Parathyroid adenoma (tissue), 2 donors: ENCODE measurements around the gene GAN.

Experiments used
- H2AFZ ChIP-seq: fragments of 300-600 bp; sonication (generic); one replicate; pipeline ENCODE4 v1.7.0; 2017; ENCODE audit warnings: antibody characterized with exemption, mild to moderate bottlenecking
- H3K27ac ChIP-seq: fragments of 300-600 bp; sonication (generic); one replicate; pipeline ENCODE4 v1.7.0; 2017
- H3K27me3 ChIP-seq: fragments of 300-600 bp; sonication (generic); one replicate; pipeline ENCODE4 v1.7.0; 2017; ENCODE audit warnings: low read length; ENCODE audit not compliant: control insufficient read depth, insufficient read depth
- H3K36me3 ChIP-seq: fragments of 300-600 bp; sonication (generic); one replicate; pipeline ENCODE4 v1.7.0; 2017; ENCODE audit warnings: low read length; ENCODE audit not compliant: control insufficient read depth, insufficient read depth
- H3K4me1 ChIP-seq: fragments of 300-600 bp; sonication (generic); one replicate; pipeline ENCODE4 v1.7.0; 2017; ENCODE audit warnings: control low read depth
- H3K4me2 ChIP-seq: fragments of 300-600 bp; sonication (generic); one replicate; pipeline ENCODE4 v1.7.0; 2017; ENCODE audit warnings: low read length
- H3K4me3 ChIP-seq: fragments of 300-600 bp; sonication (generic); one replicate; pipeline ENCODE4 v1.7.0; 2017; ENCODE audit warnings: low read depth, low read length
- H3K79me2 ChIP-seq: fragments of 300-600 bp; sonication (generic); one replicate; pipeline ENCODE4 v1.7.0; 2017; ENCODE audit warnings: control low read depth
- H3K9ac ChIP-seq: fragments of 300-600 bp; sonication (generic); one replicate; pipeline ENCODE4 v1.7.0; 2017; ENCODE audit warnings: mild to moderate bottlenecking
- H3K9me3 ChIP-seq: fragments of 300-600 bp; sonication (generic); one replicate; pipeline ENCODE4 v1.7.0; 2017; ENCODE audit warnings: low read length; ENCODE audit not compliant: control insufficient read depth
- TF ChIP-seq, protein P1 (sequence below): fragments of 300-600 bp; sonication (generic); IDR thresholded peaks from one replicate; pipeline ENCODE4 v1.7.0; 2017; ENCODE audit warnings: antibody characterized with exemption, mild to moderate bottlenecking
- donor health status: primary hyperparathyroidism.

The GAN gene

DNA sequence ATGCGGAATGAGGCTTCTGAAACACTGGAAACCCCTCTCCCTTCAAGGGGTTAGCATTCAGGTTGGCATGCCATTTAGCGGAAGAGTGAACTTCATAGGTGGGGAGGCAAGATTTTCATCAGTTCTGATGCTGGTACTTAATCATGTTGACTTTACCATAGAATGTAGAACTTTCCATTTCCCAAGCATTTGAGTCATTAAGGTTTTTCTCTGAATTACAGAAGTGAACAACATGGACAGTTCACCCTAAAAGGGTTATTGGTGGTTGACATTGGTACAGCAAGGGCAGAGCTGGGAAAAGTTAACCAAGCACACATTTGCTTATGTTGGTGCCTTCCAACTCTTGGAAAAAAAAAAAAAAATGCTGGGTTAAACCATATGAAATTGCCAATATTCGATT is 39.1 kb downstream of the GAN start:
- Histone ChIP-seq H3K27me3 (no peaks in the 10 kb centered on the region), H3K36me3 (no peaks in the 10 kb centered on the region), H3K27ac (no peak overlapping the region), H3K4me2 (no peak overlapping the region), H3K4me1 (no peaks in the 10 kb centered on the region), H3K79me2 (no peaks in the 10 kb centered on the region), H2AFZ (no peak overlapping the region), H3K9ac (no peak overlapping the region), H3K9me3 (no peaks in the 10 kb centered on the region), H3K4me3 (no peak overlapping the region)
- TF ChIP-seq, protein P1, sequence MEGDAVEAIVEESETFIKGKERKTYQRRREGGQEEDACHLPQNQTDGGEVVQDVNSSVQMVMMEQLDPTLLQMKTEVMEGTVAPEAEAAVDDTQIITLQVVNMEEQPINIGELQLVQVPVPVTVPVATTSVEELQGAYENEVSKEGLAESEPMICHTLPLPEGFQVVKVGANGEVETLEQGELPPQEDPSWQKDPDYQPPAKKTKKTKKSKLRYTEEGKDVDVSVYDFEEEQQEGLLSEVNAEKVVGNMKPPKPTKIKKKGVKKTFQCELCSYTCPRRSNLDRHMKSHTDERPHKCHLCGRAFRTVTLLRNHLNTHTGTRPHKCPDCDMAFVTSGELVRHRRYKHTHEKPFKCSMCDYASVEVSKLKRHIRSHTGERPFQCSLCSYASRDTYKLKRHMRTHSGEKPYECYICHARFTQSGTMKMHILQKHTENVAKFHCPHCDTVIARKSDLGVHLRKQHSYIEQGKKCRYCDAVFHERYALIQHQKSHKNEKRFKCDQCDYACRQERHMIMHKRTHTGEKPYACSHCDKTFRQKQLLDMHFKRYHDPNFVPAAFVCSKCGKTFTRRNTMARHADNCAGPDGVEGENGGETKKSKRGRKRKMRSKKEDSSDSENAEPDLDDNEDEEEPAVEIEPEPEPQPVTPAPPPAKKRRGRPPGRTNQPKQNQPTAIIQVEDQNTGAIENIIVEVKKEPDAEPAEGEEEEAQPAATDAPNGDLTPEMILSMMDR: no peak

GRCh38 chr16:81357711-81358260 is 43.0 kb downstream of the GAN start:
- Histone ChIP-seq H3K4me2 (no peak overlapping the region), H3K27me3 (no peaks in the 10 kb centered on the region), H3K9ac (no peak overlapping the region), H3K4me1 (no peaks in the 10 kb centered on the region), H3K9me3 (no peaks in the 10 kb centered on the region), H3K36me3 (no peaks in the 10 kb centered on the region), H3K4me3 (no peak overlapping the region), H3K79me2 (no peaks in the 10 kb centered on the region), H3K27ac (no peak overlapping the region), H2AFZ (no peak overlapping the region)
- TF ChIP-seq, protein P1: no peak

DNA sequence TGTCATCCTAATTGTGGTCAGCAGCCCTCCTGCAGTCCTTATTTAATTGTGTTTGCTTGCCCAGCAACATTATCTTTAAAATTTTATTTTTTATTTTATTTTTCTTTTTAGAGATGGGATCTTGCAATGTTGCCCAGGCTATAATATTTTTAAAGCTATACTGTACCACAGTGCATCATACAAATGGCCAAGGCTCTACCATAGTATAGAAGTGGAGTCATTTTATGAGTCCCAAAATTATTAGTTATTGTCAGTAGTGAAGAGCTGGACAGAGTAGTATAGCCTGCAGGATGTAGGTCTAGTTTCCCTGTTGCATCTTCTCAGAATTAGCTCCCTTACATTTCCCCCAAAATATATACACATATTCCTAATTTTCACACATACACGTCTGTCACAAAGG is 44.1 kb downstream of the GAN start:
- H3K27ac ChIP-seq: no peak overlapping the region
- TF ChIP-seq, protein P1: no peak
- no peak overlapping the region for H3K9ac ChIP-seq
- H3K9me3 ChIP-seq: no peaks in the 10 kb centered on the region
- H3K4me1 ChIP-seq: no peaks in the 10 kb centered on the region
- H3K4me2 ChIP-seq: no peak overlapping the region
- H3K36me3 ChIP-seq: no peaks in the 10 kb centered on the region
- no peak overlapping the region for H3K4me3 ChIP-seq
- no peaks in the 10 kb centered on the region for H3K79me2 ChIP-seq
- H2AFZ ChIP-seq: no peak overlapping the region
- no peaks in the 10 kb centered on the region for H3K27me3 ChIP-seq

DNA sequence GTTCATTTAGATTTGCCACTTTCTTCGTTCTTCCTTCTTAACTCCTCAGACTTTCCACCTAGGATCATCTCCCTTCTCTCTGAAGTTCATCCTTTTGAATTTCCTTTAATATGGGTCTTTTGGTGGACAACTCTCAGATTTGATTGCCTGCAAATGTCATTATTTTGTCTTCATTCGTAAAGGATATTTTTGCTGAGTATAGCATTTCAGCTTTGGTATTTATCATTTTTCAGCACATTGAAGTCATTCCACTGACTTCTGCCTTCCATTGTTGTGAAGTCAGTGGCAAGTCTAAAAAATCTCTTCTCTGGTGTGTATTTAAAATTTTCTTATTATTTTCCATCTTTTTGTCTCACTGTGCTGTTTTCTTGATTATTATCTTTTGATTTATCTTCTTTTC is 45.4 kb downstream of the GAN start:
- Histone ChIP-seq H3K4me1 (no peaks in the 10 kb centered on the region), H3K27ac (no peak overlapping the region), H3K9ac (no peak overlapping the region), H3K79me2 (no peaks in the 10 kb centered on the region), H3K4me3 (no peak overlapping the region), H3K9me3 (no peaks in the 10 kb centered on the region), H2AFZ (no peak overlapping the region), H3K27me3 (no peaks in the 10 kb centered on the region), H3K36me3 (no peaks in the 10 kb centered on the region), H3K4me2 (no peak overlapping the region)
- TF ChIP-seq, protein P1: no peak

DNA sequence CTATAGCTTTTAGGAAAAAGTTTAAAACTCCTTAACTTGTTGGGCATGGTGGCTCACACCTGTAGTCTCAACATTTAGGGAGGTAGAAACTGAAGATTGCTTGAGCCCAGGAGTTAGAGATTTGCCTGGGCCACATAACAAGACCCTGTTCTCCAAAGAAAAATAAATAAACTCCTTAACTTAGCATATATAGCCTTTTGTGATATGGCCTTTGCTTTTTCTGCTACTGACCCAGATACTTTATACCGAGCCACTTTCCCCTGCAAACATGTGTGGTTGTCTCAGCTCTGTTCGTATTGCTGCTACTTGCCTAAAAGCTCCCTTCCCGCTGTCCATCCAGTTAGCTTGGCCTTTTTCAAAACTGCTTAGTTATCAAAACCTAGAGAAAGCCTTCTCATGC is 51.0 kb downstream of the GAN start:
- no peak overlapping the region for H3K9ac ChIP-seq
- H2AFZ ChIP-seq: no peak overlapping the region
- H3K36me3 ChIP-seq: no peaks in the 10 kb centered on the region
- no peaks in the 10 kb centered on the region for H3K4me1 ChIP-seq
- H3K9me3 ChIP-seq: no peaks in the 10 kb centered on the region
- no peaks in the 10 kb centered on the region for H3K27me3 ChIP-seq
- no peak overlapping the region for H3K27ac ChIP-seq
- TF ChIP-seq, protein P1: no peak
- H3K79me2 ChIP-seq: no peaks in the 10 kb centered on the region
- H3K4me3 ChIP-seq: no peak overlapping the region
- H3K4me2 ChIP-seq: no peak overlapping the region
